BJ (cell line): ENCODE data around the gene TMEM178B. TPM values are rescaled to one million over a fixed set of nuclear protein-coding genes. Genes with fewer than 3 reads are reported as not detected.
"Not testable (repeated sequence)": the region's sequence is repeated elsewhere in the genome, so short reads cannot be mapped to it uniquely, and the experiment has no call there.

Experiments used
- CTCF ChIA-PET: fragments of 350-600 bp; formaldehyde crosslinking; extraction: SDS; loops from one replicate; lab custom pipeline; 2021; ENCODE audit warnings: antibody characterized with exemption, inconsistent platforms; lab: Yijun Ruan, JAX
- POLR2A ChIA-PET: fragments of 300-600 bp; sonication (Branson Sonifier 250); formaldehyde crosslinking; extraction: SDS; loops from one replicate; lab custom pipeline; 2021; ENCODE audit warnings: antibody characterized with exemption; lab: Charles Lee
- DNase-seq: peaks from one replicate; pipeline ENCODE4 v3.0.0-alpha.2; 2011; ENCODE audit warnings: low read depth
- H3K27me3 ChIP-seq: 2 replicates; pipeline ENCODE4 v1.6.0; 2011; ENCODE audit warnings: low read length; ENCODE audit not compliant: control insufficient read depth, insufficient read depth
- H3K36me3 ChIP-seq: 2 replicates; pipeline ENCODE4 v1.5.1; 2011; ENCODE audit warnings: low read length; ENCODE audit not compliant: control insufficient read depth, insufficient read depth
- H3K4me3 ChIP-seq: 2 replicates; pipeline ENCODE4 v1.5.1; 2011; ENCODE audit warnings: low read depth, mild to moderate bottlenecking, control low read depth, low read length
- polyA plus RNA-seq: library from polyadenylated mRNA; depleted of rRNA; stranded (reverse); fragments of >200 nt; gene quantifications from 2 replicates; pipeline ENCODE4 v1.2.3, GENCODE V29; 2011
- TF ChIP-seq, protein P1 (sequence below): IDR thresholded peaks from 2 replicates; pipeline ENCODE4 v1.5.1; 2011; ENCODE audit warnings: low read depth, mild to moderate bottlenecking, control low read depth, inconsistent platforms, low read length, moderate library complexity; ENCODE audit not compliant: insufficient read depth

TMEM178B gene
- polyA plus RNA-seq, 1 experiment: 0.43 TPM

DNA sequence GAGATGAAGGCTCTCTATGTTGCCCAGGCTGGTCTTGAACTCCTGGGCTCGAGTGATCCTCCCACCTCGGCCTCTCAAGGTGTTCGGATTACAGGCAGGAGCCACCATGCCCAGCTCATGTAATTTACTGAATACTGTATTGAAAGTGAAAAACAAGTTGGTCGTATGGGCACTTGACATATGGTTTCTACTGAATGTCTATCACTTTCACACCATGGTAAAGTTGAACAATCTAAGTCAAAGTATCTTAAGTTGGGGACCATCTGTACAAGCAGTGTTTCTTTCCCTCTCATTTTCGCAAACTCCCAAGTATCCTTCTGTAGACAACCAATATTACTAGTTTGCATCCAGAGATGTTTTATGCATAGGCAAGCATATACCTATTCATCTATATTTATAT is 116.6 kb downstream of the TMEM178B start:
- H3K4me3 ChIP-seq: no peak overlapping the region
- ChIA-PET POLR2A (interaction anchor here (0.6 kb wide), 1 partner anchor 34 kb away, joined by 6 read pairs; no protein-coding TSS in a partner anchor), CTCF (no interaction called here)
- TF ChIP-seq, protein P1, sequence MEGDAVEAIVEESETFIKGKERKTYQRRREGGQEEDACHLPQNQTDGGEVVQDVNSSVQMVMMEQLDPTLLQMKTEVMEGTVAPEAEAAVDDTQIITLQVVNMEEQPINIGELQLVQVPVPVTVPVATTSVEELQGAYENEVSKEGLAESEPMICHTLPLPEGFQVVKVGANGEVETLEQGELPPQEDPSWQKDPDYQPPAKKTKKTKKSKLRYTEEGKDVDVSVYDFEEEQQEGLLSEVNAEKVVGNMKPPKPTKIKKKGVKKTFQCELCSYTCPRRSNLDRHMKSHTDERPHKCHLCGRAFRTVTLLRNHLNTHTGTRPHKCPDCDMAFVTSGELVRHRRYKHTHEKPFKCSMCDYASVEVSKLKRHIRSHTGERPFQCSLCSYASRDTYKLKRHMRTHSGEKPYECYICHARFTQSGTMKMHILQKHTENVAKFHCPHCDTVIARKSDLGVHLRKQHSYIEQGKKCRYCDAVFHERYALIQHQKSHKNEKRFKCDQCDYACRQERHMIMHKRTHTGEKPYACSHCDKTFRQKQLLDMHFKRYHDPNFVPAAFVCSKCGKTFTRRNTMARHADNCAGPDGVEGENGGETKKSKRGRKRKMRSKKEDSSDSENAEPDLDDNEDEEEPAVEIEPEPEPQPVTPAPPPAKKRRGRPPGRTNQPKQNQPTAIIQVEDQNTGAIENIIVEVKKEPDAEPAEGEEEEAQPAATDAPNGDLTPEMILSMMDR: no peak
- no peaks in the 10 kb centered on the region for H3K36me3 ChIP-seq
- no peak for DNase-seq
- H3K27me3 ChIP-seq: no peaks in the 10 kb centered on the region

DNA sequence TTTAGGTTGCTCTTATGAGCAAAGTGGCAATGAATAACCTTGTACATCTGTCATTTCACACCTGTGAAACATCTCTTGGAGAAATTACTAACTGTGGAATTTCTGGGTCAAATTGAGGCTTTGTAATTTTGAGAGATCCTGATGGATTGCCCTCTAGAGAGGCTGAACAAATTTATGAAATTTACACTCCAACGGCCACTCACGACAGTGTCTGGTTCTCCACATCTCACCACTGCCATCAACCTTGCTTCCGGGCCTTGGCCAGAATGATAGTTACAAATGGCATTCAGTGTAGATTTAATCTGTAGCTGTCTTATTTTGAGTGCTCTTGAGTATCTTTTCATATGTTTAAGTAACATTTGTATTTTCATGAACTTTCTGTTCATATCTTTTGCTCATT is 117.4 kb downstream of the TMEM178B start:
- DNase-seq: no peak
- ChIA-PET POLR2A (no interaction called here), CTCF (no interaction called here)
- TF ChIP-seq, protein P1: no peak
- H3K4me3 ChIP-seq: no peak overlapping the region
- no peaks in the 10 kb centered on the region for H3K27me3 ChIP-seq
- no peaks in the 10 kb centered on the region for H3K36me3 ChIP-seq

DNA sequence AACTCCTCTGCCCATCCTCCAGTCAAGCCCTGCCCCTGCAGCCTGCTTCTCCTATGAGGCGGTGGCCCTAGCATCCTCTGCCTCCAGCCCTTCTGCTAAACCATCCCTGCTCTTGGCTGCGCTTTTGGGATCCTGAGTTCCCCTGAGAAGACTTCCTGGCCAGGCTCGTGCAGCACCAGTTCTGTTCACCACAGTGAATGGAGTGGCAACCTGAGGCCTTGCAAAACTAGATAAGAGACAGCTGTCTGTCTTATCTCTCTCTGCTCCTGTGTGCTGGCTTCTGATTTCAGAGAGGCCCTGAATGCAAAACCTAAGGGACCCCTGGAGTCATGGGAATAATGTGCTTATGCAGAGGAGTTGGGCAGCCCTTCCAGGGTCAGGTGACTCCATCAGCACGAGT is 119.2 kb downstream of the TMEM178B start:
- Histone ChIP-seq H3K4me3 (no peak overlapping the region), H3K36me3 (no peaks in the 10 kb centered on the region), H3K27me3 (no peaks in the 10 kb centered on the region)
- CTCF ChIA-PET: no interaction called here
- POLR2A ChIA-PET: no interaction called here
- DNase-seq: no peak
- TF ChIP-seq, protein P1: no peak

DNA sequence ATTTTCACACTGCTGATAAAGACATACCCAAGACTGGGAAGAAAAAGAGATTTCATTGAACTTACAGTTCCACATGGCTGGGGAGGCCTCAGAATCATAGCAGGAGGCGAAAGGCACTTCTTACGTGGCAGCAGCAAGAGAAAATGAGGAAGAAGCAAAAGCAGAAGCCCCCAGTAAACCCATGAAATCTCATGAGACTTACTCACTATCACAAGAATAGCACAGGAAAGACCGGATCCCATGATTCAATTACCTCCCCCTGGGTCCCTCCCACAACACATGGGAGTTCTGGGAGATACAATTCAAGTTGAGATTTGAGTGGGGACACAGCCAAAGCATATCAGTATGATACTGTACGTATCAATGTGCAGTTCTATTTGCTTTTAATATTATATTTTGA is 121.9 kb downstream of the TMEM178B start:
- POLR2A ChIA-PET, DNase-seq, CTCF ChIA-PET, H3K36me3 ChIP-seq, H3K4me3 ChIP-seq, H3K27me3 ChIP-seq: not testable (repeated sequence)

DNA sequence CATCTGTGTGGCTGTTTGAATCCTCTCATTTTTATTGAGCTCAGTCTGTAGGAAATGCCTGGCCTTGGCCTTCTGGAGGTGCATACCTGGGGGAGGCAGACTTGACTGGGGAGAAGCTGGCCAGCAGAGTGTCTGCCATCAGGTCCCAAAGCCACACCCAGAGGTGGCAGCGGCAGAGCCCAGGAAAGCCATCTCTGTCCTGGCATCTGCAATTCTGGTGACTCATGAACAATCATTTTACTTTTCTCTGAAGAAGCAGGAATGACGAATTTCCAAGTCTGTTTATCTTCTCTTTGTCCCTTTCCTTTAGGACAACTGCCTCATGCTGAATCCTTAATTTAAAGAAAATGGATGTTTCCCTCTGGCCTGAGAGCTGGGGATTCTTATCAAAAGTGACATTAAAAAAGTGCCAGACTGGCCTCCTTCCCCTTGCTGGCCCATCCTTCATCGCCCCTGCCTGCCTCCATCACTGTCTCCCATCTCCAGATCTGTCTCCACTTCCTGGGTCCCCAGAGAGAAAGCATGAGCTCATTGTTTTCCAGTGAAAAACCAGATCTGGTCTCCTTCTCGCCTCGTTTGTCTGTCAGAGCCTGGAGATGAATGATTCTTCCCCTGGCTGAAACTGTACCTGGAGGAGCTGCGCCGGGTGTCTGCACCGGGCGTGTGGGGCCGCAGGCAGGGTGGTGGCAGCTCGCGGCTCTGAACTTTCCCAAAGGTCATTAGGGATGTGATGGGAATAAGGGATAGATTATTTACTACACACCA is 124.5 kb downstream of the TMEM178B start:
- POLR2A ChIA-PET: no interaction called here
- Histone ChIP-seq H3K36me3 (no peaks in the 10 kb centered on the region), H3K27me3 (no peaks in the 10 kb centered on the region), H3K4me3 (no peak overlapping the region)
- CTCF ChIA-PET: no interaction called here
- TF ChIP-seq, protein P1: no peak
- DNase-seq: no peak
